Measurements from ENCODE around the gene STOM. TPM values are rescaled to one million over a fixed set of nuclear protein-coding genes. Genes with fewer than 3 reads are reported as not detected.

STOM gene
- total RNA-seq, 2 donors from 2014 or later: 26.6 to 35.6 TPM

DNA sequence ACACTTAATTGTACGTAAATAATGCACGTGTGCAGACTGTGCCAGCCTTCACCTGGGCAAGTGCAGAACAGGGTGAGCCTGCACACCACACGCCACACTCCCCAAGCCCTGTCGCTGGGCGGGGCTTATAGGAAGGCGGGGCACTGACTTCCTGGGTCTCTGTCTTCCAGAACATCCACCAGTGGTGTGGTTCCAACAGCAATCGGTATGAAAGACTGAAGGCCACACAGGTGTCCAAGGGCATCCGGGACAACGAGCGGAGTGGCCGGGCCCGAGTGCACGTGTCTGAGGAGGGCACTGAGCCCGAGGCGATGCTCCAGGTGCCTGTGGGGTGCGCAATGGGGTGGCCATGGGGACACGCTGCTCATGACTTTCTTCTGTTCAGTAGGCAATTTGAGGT lies 57.9 kb downstream of the STOM start:
- H3K27me3 ChIP-seq (ENCODE audit: control insufficient read depth, insufficient read depth, low read length, poor library complexity, severe bottlenecking): no peaks in the 10 kb centered on the region
- H3K9ac ChIP-seq (ENCODE audit: extremely low read depth, low read length, poor library complexity, severe bottlenecking): no peak overlapping the region
- no peak overlapping the region for H3K4me3 ChIP-seq (ENCODE audit: low read length)
- H3K4me3 Mint-ChIP-seq: no peak overlapping the region
- peaks cover 2% of the 10 kb centered on the region for H3K27me3 Mint-ChIP-seq (ENCODE audit: insufficient read depth)
- H3K27ac ChIP-seq (ENCODE audit: low read depth, low read length): no peak overlapping the region
- WGBS, 2 experiments (ENCODE audit: insufficient coverage in 1 of 2, insufficient read length in 1 of 2): 70 to 95% methylated on average over 3 to 17 of the region's 17 CpGs
- H3K36me3 ChIP-seq (ENCODE audit: control insufficient read depth, insufficient read depth, low read length): peaks cover 15% of the 10 kb centered on the region
- no peaks in the 10 kb centered on the region for H3K9me3 ChIP-seq (ENCODE audit: control insufficient read depth, low read length)
- TF ChIP-seq, protein P1, sequence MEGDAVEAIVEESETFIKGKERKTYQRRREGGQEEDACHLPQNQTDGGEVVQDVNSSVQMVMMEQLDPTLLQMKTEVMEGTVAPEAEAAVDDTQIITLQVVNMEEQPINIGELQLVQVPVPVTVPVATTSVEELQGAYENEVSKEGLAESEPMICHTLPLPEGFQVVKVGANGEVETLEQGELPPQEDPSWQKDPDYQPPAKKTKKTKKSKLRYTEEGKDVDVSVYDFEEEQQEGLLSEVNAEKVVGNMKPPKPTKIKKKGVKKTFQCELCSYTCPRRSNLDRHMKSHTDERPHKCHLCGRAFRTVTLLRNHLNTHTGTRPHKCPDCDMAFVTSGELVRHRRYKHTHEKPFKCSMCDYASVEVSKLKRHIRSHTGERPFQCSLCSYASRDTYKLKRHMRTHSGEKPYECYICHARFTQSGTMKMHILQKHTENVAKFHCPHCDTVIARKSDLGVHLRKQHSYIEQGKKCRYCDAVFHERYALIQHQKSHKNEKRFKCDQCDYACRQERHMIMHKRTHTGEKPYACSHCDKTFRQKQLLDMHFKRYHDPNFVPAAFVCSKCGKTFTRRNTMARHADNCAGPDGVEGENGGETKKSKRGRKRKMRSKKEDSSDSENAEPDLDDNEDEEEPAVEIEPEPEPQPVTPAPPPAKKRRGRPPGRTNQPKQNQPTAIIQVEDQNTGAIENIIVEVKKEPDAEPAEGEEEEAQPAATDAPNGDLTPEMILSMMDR (conservative IDR thresholded peaks at IDR 0.05): no peak
- no peak overlapping the region for H3K27ac Mint-ChIP-seq
- H3K4me1 Mint-ChIP-seq: no peaks in the 10 kb centered on the region
- DNase-seq: no peak
- peaks cover 43% of the 10 kb centered on the region for H3K36me3 Mint-ChIP-seq (ENCODE audit: low read depth)
- H3K4me1 ChIP-seq (ENCODE audit: control insufficient read depth, insufficient read depth, low read length): no peaks in the 10 kb centered on the region
- peaks cover 2% of the 10 kb centered on the region for H3K9me3 Mint-ChIP-seq

DNA sequence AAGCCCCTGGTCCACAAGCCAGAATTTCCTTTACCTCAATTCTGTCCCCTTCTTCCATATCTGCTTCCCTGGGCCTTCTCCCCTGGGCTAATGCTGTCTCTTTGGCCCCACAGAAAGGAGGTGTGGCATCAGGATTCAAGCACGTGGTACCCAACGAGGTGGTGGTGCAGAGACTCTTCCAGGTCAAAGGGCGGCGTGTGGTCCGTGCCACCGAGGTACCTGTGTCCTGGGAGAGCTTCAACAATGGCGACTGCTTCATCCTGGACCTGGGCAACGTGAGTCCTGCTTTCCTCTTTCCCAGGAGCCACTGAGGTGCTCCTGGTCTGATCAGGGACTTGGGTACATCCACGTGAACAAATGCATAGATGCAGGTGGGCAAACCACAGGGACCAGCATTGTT lies 59.5 kb downstream of the STOM start:
- TF ChIP-seq, protein P1 (conservative IDR thresholded peaks at IDR 0.05): no peak
- Histone ChIP-seq H3K36me3 (ENCODE audit: control insufficient read depth, insufficient read depth, low read length) (peaks cover 15% of the 10 kb centered on the region), H3K9me3 (ENCODE audit: control insufficient read depth, low read length) (no peaks in the 10 kb centered on the region), H3K27me3 (ENCODE audit: control insufficient read depth, insufficient read depth, low read length, poor library complexity, severe bottlenecking) (no peaks in the 10 kb centered on the region), H3K9ac (ENCODE audit: extremely low read depth, low read length, poor library complexity, severe bottlenecking) (no peak overlapping the region), H3K4me3 (ENCODE audit: low read length) (no peak overlapping the region), H3K4me1 (ENCODE audit: control insufficient read depth, insufficient read depth, low read length) (no peaks in the 10 kb centered on the region), H3K27ac (ENCODE audit: low read depth, low read length) (no peak overlapping the region)
- Mint-ChIP-seq H3K27ac (no peak overlapping the region), H3K36me3 (ENCODE audit: low read depth) (peaks cover 39% of the 10 kb centered on the region), H3K4me3 (no peak overlapping the region), H3K4me1 (no peaks in the 10 kb centered on the region), H3K27me3 (ENCODE audit: insufficient read depth) (peaks cover 2% of the 10 kb centered on the region), H3K9me3 (peaks cover 2% of the 10 kb centered on the region)
- WGBS, 2 experiments (ENCODE audit: insufficient coverage in 1 of 2, insufficient read length in 1 of 2): 90 to 93% methylated on average over 9 of the region's 9 CpGs
- DNase-seq: no peak

DNA sequence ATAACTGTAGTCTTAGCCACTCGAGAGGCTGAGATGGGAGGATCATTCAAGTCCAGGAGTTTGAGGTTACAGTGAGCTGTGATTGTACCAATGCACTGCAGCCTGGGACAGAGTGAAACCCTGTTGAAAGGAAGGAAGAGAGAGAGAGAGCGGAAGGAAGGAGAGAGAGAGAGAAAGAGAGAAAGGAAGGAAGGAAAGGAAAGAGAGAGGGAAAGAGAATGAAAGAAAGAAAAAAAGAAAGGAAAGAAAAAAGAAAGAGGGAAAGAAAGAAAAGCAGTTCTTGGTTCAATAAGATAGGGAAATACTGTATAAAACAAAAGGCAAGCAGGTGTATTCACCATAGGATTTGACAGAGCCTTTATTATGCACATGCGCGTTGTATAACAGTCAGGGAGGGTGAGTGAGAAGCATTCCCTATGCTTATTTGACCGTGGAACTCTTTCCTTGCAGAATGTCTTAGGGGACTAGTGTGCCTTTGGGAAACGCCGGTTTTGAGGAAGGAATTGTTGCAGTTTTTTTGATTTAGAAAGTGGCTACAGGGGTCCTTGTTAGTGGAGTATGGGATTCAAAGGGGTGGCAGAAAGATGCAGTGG lies 60.1 kb downstream of the STOM start:
- H3K4me1 ChIP-seq (ENCODE audit: control insufficient read depth, insufficient read depth, low read length): no peaks in the 10 kb centered on the region
- H3K4me1 Mint-ChIP-seq: no peaks in the 10 kb centered on the region
- no peak overlapping the region for H3K27ac Mint-ChIP-seq
- H3K27ac ChIP-seq (ENCODE audit: low read depth, low read length): no peak overlapping the region
- peaks cover 39% of the 10 kb centered on the region for H3K36me3 Mint-ChIP-seq (ENCODE audit: low read depth)
- TF ChIP-seq, protein P1 (conservative IDR thresholded peaks at IDR 0.05): no peak
- no peaks in the 10 kb centered on the region for H3K27me3 ChIP-seq (ENCODE audit: control insufficient read depth, insufficient read depth, low read length, poor library complexity, severe bottlenecking)
- H3K4me3 ChIP-seq (ENCODE audit: low read length): no peak overlapping the region
- DNase-seq: no peak
- H3K9me3 ChIP-seq (ENCODE audit: control insufficient read depth, low read length): no peaks in the 10 kb centered on the region
- peaks cover 2% of the 10 kb centered on the region for H3K27me3 Mint-ChIP-seq (ENCODE audit: insufficient read depth)
- peaks cover 15% of the 10 kb centered on the region for H3K36me3 ChIP-seq (ENCODE audit: control insufficient read depth, insufficient read depth, low read length)
- WGBS, 2 experiments (ENCODE audit: insufficient coverage in 1 of 2, insufficient read length in 1 of 2): 85 to 90% methylated on average over 7 of the region's 7 CpGs
- no peak overlapping the region for H3K4me3 Mint-ChIP-seq
- peaks cover 2% of the 10 kb centered on the region for H3K9me3 Mint-ChIP-seq
- no peak overlapping the region for H3K9ac ChIP-seq (ENCODE audit: extremely low read depth, low read length, poor library complexity, severe bottlenecking)

All from endodermal cell (in vitro differentiated cells).